Breast epithelium (tissue), 3 donors: ENCODE data around the gene SLC41A3.

Source experiments
- CTCF ChIP-seq, 3 donors: fragments of 450-650 bp; IDR thresholded peaks; one replicate each; pipeline ENCODE4 v1.5.1; 2016 to 2017; ENCODE audit warnings: antibody characterized with exemption in 3 of 3, mild to moderate bottlenecking in 3 of 3, moderate library complexity in 3 of 3
- POLR2A ChIP-seq: fragments of 450-650 bp; IDR thresholded peaks from one replicate; pipeline ENCODE4 v1.6.1; 2016; ENCODE audit warnings: antibody characterized with exemption, mild to moderate bottlenecking, moderate library complexity
- POLR2AphosphoS5 ChIP-seq, 3 donors: sonication (generic); formaldehyde crosslinking; IDR thresholded peaks; one replicate each; pipeline ENCODE4 v1.6.1; 2017; ENCODE audit warnings: antibody characterized with exemption in 3 of 3

GRCh38 chr3:126033765-126034164 is 50.2 kb downstream of the SLC41A3 start:
- TF ChIP-seq POLR2AphosphoS5 (IDR thresholded peaks at IDR 0.05) (no peak), CTCF (IDR thresholded peaks at IDR 0.05) (no peak), POLR2A (no peak)
